Neural progenitor cell (in vitro differentiated cells): ENCODE results near the gene SCGN. TPM values are rescaled to one million over a fixed set of nuclear protein-coding genes. Genes with fewer than 3 reads are reported as not detected.

Experiments
- DNase-seq: peaks from one replicate; pipeline ENCODE4 v3.0.0-alpha.2; 2016; ENCODE audit warnings: low spot score
- H2AFZ ChIP-seq: fragments of 200-600 bp; sonication (generic); replicated peaks from 2 replicates; pipeline ENCODE4 v1.6.1; 2016; ENCODE audit warnings: antibody characterized with exemption
- H3F3A ChIP-seq: fragments of 200-600 bp; sonication (generic); 2 replicates; pipeline ENCODE4 v1.6.1; 2016; ENCODE audit warnings: antibody characterized with exemption, low read depth
- H3K27ac ChIP-seq: fragments of 200-600 bp; sonication (generic); 2 replicates; pipeline ENCODE4 v1.5.1; 2016; ENCODE audit warnings: mild to moderate bottlenecking
- H3K27me3 ChIP-seq: fragments of 200-600 bp; sonication (generic); 2 replicates; pipeline ENCODE4 v1.6.1; 2016; ENCODE audit warnings: mild to moderate bottlenecking, moderate library complexity
- H3K36me3 ChIP-seq: fragments of 200-600 bp; sonication (generic); 2 replicates; pipeline ENCODE4 v1.5.1; 2016
- H3K4me1 ChIP-seq: fragments of 200-600 bp; sonication (generic); 2 replicates; pipeline ENCODE4 v1.6.1; 2016; ENCODE audit warnings: mixed run types
- H3K4me2 ChIP-seq: fragments of 200-600 bp; sonication (generic); 2 replicates; pipeline ENCODE4 v1.6.1; 2016
- H3K4me3 ChIP-seq: fragments of 200-600 bp; sonication (generic); 2 replicates; pipeline ENCODE4 v1.5.1; 2016
- H3K79me2 ChIP-seq: fragments of 200-600 bp; sonication (generic); 2 replicates; pipeline ENCODE4 v1.6.1; 2016; ENCODE audit warnings: low read depth
- H3K9ac ChIP-seq: fragments of 200-600 bp; sonication (generic); 2 replicates; pipeline ENCODE4 v1.6.1; 2016
- H3K9me3 ChIP-seq: fragments of 200-600 bp; sonication (generic); 2 replicates; pipeline ENCODE4 v1.5.1; 2016; ENCODE audit warnings: low read depth
- H4K20me1 ChIP-seq: fragments of 200-600 bp; sonication (generic); 2 replicates; pipeline ENCODE4 v1.6.1; 2016; ENCODE audit warnings: low read depth
- H3K27ac Mint-ChIP-seq: 3 replicates; pipeline ENCODE4 v1.8.0; 2021; ENCODE audit warnings: mixed read lengths
- H3K27me3 Mint-ChIP-seq: 2 replicates; pipeline ENCODE4 v1.8.0; 2022; ENCODE audit warnings: low read depth, mild to moderate bottlenecking, inconsistent platforms, moderate library complexity, mixed read lengths; ENCODE audit not compliant: insufficient read depth
- H3K36me3 Mint-ChIP-seq: 3 replicates; pipeline ENCODE4 v1.8.0; 2021; ENCODE audit warnings: mixed read lengths
- H3K4me1 Mint-ChIP-seq: 3 replicates; pipeline ENCODE4 v1.8.0; 2021; ENCODE audit warnings: mixed read lengths
- H3K4me3 Mint-ChIP-seq: 3 replicates; pipeline ENCODE4 v1.8.0; 2021; ENCODE audit warnings: mild to moderate bottlenecking, moderate library complexity, mixed read lengths
- H3K9me3 Mint-ChIP-seq: 3 replicates; pipeline ENCODE4 v1.8.0; 2020; ENCODE audit warnings: mixed read lengths
- EZH2 ChIP-seq: fragments of 200-600 bp; sonication (generic); IDR thresholded peaks from 2 replicates; pipeline ENCODE4 v1.6.1; 2017; ENCODE audit warnings: antibody characterized with exemption, mild to moderate bottlenecking, moderate library complexity
- EZH2phosphoT487 ChIP-seq: fragments of 200-600 bp; sonication (generic); IDR thresholded peaks from 2 replicates; pipeline ENCODE4 v1.6.1; 2017; ENCODE audit warnings: antibody characterized with exemption
- total RNA-seq: library from RNA; depleted of rRNA; stranded (reverse); fragments of >200 nt; gene quantifications from 2 replicates; pipeline ENCODE4 v1.2.3, GENCODE V29; 2015; ENCODE audit warnings: low replicate concordance
- TF ChIP-seq, protein P1 (sequence below): fragments of 200-600 bp; sonication (generic); IDR thresholded peaks from 2 replicates; pipeline ENCODE4 v1.5.1; 2017; ENCODE audit warnings: antibody characterized with exemption, mild to moderate bottlenecking

Gene SCGN
- total RNA-seq, 1 donor from 2014 or later, result not detected

- Histone ChIP-seq H3K27me3 (no peaks in the 10 kb centered on the region), H3K4me3 (no peak overlapping the region), H3K36me3 (no peaks in the 10 kb centered on the region), H3K4me2 (no peak overlapping the region), H2AFZ (no peak overlapping the region), H3K9me3 (no peaks in the 10 kb centered on the region), H3K9ac (no peak overlapping the region), H3K79me2 (no peaks in the 10 kb centered on the region), H3K4me1 (no peaks in the 10 kb centered on the region), H3F3A (no peaks in the 10 kb centered on the region), H3K27ac (no peak overlapping the region), H4K20me1 (no peaks in the 10 kb centered on the region)
- Mint-ChIP-seq H3K36me3 (no peaks in the 10 kb centered on the region), H3K4me3 (no peak overlapping the region), H3K9me3 (peaks cover 7% of the 10 kb centered on the region), H3K4me1 (no peaks in the 10 kb centered on the region), H3K27ac (no peak overlapping the region), H3K27me3 (no peaks in the 10 kb centered on the region)
- DNase-seq, result no peak
- TF ChIP-seq EZH2phosphoT487 (no peak), EZH2 (no peak)
- TF ChIP-seq, protein P1, sequence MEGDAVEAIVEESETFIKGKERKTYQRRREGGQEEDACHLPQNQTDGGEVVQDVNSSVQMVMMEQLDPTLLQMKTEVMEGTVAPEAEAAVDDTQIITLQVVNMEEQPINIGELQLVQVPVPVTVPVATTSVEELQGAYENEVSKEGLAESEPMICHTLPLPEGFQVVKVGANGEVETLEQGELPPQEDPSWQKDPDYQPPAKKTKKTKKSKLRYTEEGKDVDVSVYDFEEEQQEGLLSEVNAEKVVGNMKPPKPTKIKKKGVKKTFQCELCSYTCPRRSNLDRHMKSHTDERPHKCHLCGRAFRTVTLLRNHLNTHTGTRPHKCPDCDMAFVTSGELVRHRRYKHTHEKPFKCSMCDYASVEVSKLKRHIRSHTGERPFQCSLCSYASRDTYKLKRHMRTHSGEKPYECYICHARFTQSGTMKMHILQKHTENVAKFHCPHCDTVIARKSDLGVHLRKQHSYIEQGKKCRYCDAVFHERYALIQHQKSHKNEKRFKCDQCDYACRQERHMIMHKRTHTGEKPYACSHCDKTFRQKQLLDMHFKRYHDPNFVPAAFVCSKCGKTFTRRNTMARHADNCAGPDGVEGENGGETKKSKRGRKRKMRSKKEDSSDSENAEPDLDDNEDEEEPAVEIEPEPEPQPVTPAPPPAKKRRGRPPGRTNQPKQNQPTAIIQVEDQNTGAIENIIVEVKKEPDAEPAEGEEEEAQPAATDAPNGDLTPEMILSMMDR, result no peak
Observed at GRCh38 chr6:25731721-25732120, 79.7 kb downstream of the SCGN start.

DNA sequence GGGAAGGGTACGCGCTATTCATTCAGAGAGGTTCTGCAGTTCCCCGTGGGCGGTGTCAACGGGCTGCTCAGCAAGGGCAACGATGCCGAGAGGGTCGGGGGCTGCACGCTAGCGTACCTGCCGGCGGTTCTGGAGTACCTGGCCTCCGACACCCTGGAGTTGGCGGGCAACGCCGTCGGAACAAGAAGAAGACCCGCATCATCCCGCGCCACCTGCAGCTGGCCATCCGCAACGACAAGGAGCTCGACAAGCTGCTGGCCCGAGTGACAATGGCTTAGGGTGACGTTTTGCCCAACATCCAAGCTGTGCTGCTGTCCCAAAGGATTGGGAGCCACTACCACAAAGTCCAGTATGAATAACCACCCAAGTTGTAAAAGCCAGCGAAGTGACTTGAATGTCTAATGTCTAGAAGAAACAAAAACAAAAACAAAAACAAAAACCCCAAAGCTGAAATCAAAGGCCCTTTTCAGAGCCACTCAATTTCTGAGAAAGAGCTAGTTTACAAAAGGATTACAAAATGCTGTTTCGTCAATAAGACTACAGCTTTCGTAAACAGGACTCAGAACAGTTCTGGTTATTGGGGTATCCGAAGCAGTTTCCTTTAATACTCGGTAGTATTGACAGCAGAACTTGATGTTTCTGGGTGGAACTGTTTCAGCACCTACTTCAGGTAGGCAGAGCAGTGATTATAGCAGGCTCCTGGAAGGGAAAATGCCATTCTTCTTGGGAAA is 80.6 kb downstream of the SCGN start:
- H3K36me3 Mint-ChIP-seq, result no peaks in the 10 kb centered on the region
- H3K4me2 ChIP-seq, result no peak overlapping the region
- no peaks in the 10 kb centered on the region for H3K27me3 Mint-ChIP-seq

GRCh38 chr6:25735261-25735660 is 83.2 kb downstream of the SCGN start:
- no peak overlapping the region for H3K27ac ChIP-seq
- no peak overlapping the region for H3K4me3 Mint-ChIP-seq
- no peaks in the 10 kb centered on the region for H3K27me3 Mint-ChIP-seq
- peaks cover 15% of the 10 kb centered on the region for H3K9me3 Mint-ChIP-seq
- H3K4me3 ChIP-seq, result no peak overlapping the region
- no peaks in the 10 kb centered on the region for H3K27me3 ChIP-seq
- H3K4me2 ChIP-seq, result no peak overlapping the region
- H3K27ac Mint-ChIP-seq, result no peak overlapping the region
- H3K36me3 ChIP-seq, result no peaks in the 10 kb centered on the region
- no peak overlapping the region for H2AFZ ChIP-seq
- H3K36me3 Mint-ChIP-seq, result no peaks in the 10 kb centered on the region
- DNase-seq, result no peak
- no peaks in the 10 kb centered on the region for H3K79me2 ChIP-seq
- no peak for TF ChIP-seq EZH2phosphoT487
- TF ChIP-seq, protein P1, result no peak
- H4K20me1 ChIP-seq, result no peaks in the 10 kb centered on the region
- H3K4me1 Mint-ChIP-seq, result no peaks in the 10 kb centered on the region
- H3F3A ChIP-seq, result no peaks in the 10 kb centered on the region
- H3K4me1 ChIP-seq, result no peaks in the 10 kb centered on the region
- H3K9ac ChIP-seq, result no peak overlapping the region
- no peaks in the 10 kb centered on the region for H3K9me3 ChIP-seq

More for the DNA sequence above, 80.6 kb downstream of the SCGN start:
- no peaks in the 10 kb centered on the region for H4K20me1 ChIP-seq
- Mint-ChIP-seq H3K4me1 (no peaks in the 10 kb centered on the region), H3K4me3 (no peak overlapping the region), H3K9me3 (peaks cover 14% of the 10 kb centered on the region), H3K27ac (no peak overlapping the region)
- H2AFZ ChIP-seq, result no peak overlapping the region
- no peaks in the 10 kb centered on the region for H3K9me3 ChIP-seq
- no peaks in the 10 kb centered on the region for H3K4me1 ChIP-seq
- no peak overlapping the region for H3K9ac ChIP-seq
- H3K27me3 ChIP-seq, result no peaks in the 10 kb centered on the region
- no peaks in the 10 kb centered on the region for H3F3A ChIP-seq
- no peak overlapping the region for H3K4me3 ChIP-seq
- DNase-seq, result peak; percentile 5
- H3K27ac ChIP-seq, result no peak overlapping the region
- no peak for TF ChIP-seq EZH2
- TF ChIP-seq, protein P1, result peak; percentile 22
- H3K36me3 ChIP-seq, result no peaks in the 10 kb centered on the region
- H3K79me2 ChIP-seq, result no peaks in the 10 kb centered on the region
